Measurements from ENCODE around the gene DAB1. TPM values are rescaled to one million over a fixed set of nuclear protein-coding genes. Genes with fewer than 3 reads are reported as not detected.

Gene DAB1
- total and polyA plus RNA-seq, 7 donors = under 0.01 to 1.1 (median 0.75) TPM; not detected in 1

DNA sequence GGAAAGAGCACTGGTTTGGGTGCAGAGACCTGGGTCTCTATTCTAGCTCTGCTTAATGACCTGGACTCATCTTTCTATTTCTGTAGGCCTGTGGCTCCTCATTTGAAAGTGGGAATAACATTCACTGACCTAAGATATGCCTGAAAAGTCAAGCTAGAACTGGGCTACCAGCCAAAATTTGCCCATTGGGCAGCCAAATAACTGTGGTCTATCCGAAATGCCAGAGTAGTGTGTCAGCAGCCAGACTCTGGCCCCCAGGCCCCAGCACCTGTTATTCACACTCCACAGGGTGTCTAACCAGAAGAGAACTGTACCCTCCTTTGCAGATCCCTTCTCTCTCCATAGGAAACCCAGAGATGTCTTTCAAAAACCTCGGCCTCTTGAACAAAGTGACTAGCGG is 12.6 kb downstream of the DAB1 start:
- H3K27me3 ChIP-seq = no peaks in the 10 kb centered on the region
- 90% methylated on average over 3 of the region's 3 CpGs for WGBS, 2 donors
- H3K27ac ChIP-seq = no peak overlapping the region
- DNase-seq = no peak
- H3K9me3 ChIP-seq = peaks cover 0 to 9% (median 0%) of the 10 kb centered on the region in 4 donors
- intact Hi-C loops (cut with DNase I) = no loop called here
- no peak overlapping the region for H3K4me3 ChIP-seq
- no peak for TF ChIP-seq EP300 (IDR thresholded peaks at IDR 0.05)
- H3K36me3 ChIP-seq = no peaks in the 10 kb centered on the region
- H3K4me1 ChIP-seq = peaks cover 0 to 30% (median 19%) of the 10 kb centered on the region in 4 donors

DNA sequence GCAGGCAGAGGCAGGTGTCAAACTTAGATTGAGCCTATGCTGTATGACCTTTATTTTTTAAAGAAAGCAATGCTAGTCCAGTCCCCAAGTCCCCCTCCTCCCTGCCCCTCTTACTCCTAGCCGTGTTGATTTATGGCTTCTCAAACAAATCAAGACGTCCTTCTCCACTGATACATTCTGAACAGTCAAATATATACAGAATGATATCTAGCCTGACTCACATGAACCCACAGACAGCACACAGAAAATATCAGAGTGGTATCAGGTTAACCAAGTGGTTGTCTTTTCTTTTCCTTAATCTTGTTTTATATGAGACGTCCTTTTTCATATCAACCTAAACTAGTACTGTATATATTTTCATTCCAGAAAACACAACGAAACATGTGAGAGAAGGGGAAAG is 13.4 kb downstream of the DAB1 start:
- 39 to 56% methylated on average over 4 of the region's 4 CpGs for WGBS, 2 donors
- no peak for TF ChIP-seq CTCF (IDR thresholded peaks at IDR 0.05)
- no peak for TF ChIP-seq POLR2AphosphoS5 (IDR thresholded peaks at IDR 0.05)
- no peak for TF ChIP-seq POLR2A (IDR thresholded peaks at IDR 0.05)
- TF ChIP-seq EP300 (IDR thresholded peaks at IDR 0.05) = no peak
- DNase-seq = no peak
- no peaks in the 10 kb centered on the region for H3K36me3 ChIP-seq
- intact Hi-C loops (cut with DNase I) = no loop called here
- H3K9me3 ChIP-seq = peaks cover 0 to 9% (median 0%) of the 10 kb centered on the region in 4 donors
- H3K4me3 ChIP-seq = no peak overlapping the region
- H3K27ac ChIP-seq = no peak overlapping the region
- H3K27me3 ChIP-seq = no peaks in the 10 kb centered on the region
- peaks cover 0 to 30% (median 19%) of the 10 kb centered on the region in 4 donors for H3K4me1 ChIP-seq

- WGBS, 2 donors = 27 to 44% methylated on average over 4 of the region's 4 CpGs
These were observed 15.9 kb downstream of the DAB1 start for GRCh38 chr1:57407928-57408327.

DNA sequence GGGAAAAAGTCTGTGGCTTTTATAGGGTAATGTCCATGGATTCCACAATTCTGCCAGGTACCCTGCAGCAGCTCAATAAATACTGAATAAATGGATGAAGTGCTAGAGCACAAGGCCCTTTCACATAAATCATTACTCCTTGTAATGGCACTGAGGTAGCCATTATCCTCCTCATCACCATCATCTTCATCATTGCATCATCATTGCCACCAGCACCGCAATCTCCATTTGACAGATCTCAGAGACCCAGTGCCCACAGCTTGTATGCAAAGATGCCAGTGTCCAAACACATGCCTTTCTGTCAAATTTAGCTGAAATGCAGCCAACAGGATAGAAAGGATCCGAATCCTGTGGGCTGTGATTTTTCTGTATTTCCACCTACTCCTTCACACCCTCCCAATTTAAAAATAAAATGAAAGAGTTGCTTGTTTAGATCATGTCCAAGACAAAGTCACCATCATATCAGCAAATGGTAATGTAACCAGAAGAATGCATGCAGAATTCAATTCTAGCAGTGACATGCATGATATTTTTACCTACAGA is 17.4 kb downstream of the DAB1 start:
- Histone ChIP-seq H3K4me1 (peaks cover 0 to 30% (median 19%) of the 10 kb centered on the region in 4 donors), H3K4me3 (no peak overlapping the region), H3K27me3 (no peaks in the 10 kb centered on the region), H3K9me3 (no peaks in the 10 kb centered on the region), H3K36me3 (no peaks in the 10 kb centered on the region), H3K27ac (no peak overlapping the region)
- no peak for TF ChIP-seq POLR2A (IDR thresholded peaks at IDR 0.05)
- no peak for TF ChIP-seq CTCF (IDR thresholded peaks at IDR 0.05)
- TF ChIP-seq POLR2AphosphoS5 (IDR thresholded peaks at IDR 0.05) = no peak
- no peak for TF ChIP-seq EP300 (IDR thresholded peaks at IDR 0.05)
- 94 to 95% methylated on average over 2 of the region's 2 CpGs for WGBS, 2 donors
- intact Hi-C loops (cut with DNase I) = no loop called here
- DNase-seq = no peak

More at GRCh38 chr1:57407928-57408327, 15.9 kb downstream of the DAB1 start:
- Histone ChIP-seq H3K27me3 (no peaks in the 10 kb centered on the region), H3K27ac (peak overlapping the region in 2 of 4 donors; percentile 3 to 9), H3K4me3 (no peak overlapping the region), H3K4me1 (peaks cover 0 to 30% (median 19%) of the 10 kb centered on the region in 4 donors), H3K36me3 (no peaks in the 10 kb centered on the region), H3K9me3 (peaks cover 0 to 4% (median 0%) of the 10 kb centered on the region in 4 donors)
- intact Hi-C loops (cut with DNase I) = no loop called here
- TF ChIP-seq POLR2AphosphoS5 (IDR thresholded peaks at IDR 0.05) (peak in 3 of 4 donors; percentile 69 to 80 (median 74)), POLR2A (IDR thresholded peaks at IDR 0.05) (no peak), EP300 (IDR thresholded peaks at IDR 0.05) (peak in 1 of 4 donors; percentile 53), CTCF (IDR thresholded peaks at IDR 0.05) (no peak)
- DNase-seq = no peak

DNA sequence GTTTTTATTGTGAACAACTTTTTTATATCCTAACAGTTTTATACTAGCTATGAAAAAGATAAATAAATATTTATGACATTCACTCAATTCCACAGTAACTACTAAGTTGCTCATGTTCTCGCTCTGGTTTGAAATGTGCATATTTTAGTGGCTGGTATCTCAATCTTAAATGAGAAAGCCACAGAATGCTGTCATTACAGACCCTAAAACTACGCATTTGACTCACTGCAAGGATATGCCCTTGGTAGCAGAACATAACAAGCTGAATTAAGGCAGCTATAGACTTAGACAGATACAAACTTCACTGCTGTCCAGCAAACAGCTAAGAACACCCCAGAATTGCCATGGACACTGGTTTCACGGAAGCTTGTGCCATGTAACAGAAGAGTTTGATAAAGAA is 19.0 kb downstream of the DAB1 start:
- intact Hi-C loops (cut with DNase I) = no loop called here
- H3K4me1 ChIP-seq = peaks cover 0 to 21% (median 14%) of the 10 kb centered on the region in 4 donors
- H3K4me3 ChIP-seq = no peak overlapping the region
- peaks cover 0 to 10% (median 0%) of the 10 kb centered on the region in 3 donors for H3K27me3 ChIP-seq
- no peak for DNase-seq
- H3K36me3 ChIP-seq = no peaks in the 10 kb centered on the region
- WGBS, 2 donors = 59 to 76% methylated on average over 3 of the region's 3 CpGs
- H3K27ac ChIP-seq = no peak overlapping the region
- no peaks in the 10 kb centered on the region for H3K9me3 ChIP-seq
- TF ChIP-seq EP300 (IDR thresholded peaks at IDR 0.05) (no peak), POLR2AphosphoS5 (IDR thresholded peaks at IDR 0.05) (no peak), CTCF (IDR thresholded peaks at IDR 0.05) (no peak), POLR2A (IDR thresholded peaks at IDR 0.05) (no peak)

Data from sigmoid colon (tissue), 7 donors.